ENCODE measurements around the gene UIMC1.

DNA sequence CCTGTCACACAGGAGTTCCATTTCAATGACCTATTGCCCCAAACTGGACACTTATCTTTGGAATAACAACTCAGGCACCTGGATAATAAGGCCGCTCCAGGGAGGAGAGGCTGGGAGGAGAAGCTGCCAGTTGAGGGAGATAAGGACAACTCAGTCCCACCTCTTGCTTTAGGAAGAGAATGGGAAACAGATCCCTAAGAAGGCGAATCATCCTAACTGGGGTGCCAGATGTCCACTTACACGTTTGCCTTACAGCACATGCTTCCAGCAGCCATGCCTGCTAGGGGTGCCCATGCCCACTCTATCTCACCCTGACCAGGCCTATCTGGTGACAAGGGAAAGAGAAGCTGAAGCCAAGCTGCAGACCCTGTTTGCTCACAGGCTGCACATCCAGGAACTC is 113.9 kb downstream of the UIMC1 start:
- TF ChIP-seq, protein P1, sequence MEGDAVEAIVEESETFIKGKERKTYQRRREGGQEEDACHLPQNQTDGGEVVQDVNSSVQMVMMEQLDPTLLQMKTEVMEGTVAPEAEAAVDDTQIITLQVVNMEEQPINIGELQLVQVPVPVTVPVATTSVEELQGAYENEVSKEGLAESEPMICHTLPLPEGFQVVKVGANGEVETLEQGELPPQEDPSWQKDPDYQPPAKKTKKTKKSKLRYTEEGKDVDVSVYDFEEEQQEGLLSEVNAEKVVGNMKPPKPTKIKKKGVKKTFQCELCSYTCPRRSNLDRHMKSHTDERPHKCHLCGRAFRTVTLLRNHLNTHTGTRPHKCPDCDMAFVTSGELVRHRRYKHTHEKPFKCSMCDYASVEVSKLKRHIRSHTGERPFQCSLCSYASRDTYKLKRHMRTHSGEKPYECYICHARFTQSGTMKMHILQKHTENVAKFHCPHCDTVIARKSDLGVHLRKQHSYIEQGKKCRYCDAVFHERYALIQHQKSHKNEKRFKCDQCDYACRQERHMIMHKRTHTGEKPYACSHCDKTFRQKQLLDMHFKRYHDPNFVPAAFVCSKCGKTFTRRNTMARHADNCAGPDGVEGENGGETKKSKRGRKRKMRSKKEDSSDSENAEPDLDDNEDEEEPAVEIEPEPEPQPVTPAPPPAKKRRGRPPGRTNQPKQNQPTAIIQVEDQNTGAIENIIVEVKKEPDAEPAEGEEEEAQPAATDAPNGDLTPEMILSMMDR (IDR thresholded peaks at IDR 0.05): no peak
- TF ChIP-seq POLR2A (IDR thresholded peaks at IDR 0.05): no peak
